ENCODE data around the gene PUM2.

The PUM2 gene

DNA sequence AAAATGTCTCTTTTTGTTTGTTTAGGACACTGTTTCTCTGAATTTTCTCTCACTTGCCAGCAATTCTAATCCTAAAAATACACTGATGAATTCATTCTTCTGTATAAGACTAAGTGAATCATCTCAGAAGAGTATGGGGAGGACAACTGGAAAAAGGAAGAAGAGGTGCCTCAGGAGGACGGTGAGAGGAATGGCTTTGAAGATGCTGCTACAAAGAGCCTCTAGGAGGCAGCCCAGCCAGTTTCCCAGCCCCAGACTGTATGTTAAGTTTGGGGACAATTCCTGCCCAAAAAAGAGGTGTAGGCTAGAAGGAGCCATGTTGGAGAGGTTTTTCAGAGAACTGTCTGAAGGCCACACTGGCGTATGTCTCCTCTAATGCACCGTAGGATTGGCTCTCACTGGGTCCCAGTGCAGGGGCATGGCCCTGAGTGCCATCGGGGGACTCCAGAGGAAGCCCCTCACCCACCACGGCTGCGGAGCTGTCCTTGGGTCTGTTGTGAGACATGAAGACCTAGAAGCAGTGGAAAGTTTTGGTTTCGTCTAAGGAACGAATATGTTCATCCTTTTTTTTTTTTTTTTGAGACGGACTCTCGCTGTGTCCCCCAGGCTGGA lies 122.6 kb downstream of the PUM2 start:
- DNase-seq = no peak

- no peak for DNase-seq
Observed at GRCh38 chr2:20226152-20226545, 124.5 kb downstream of the PUM2 start.

DNA sequence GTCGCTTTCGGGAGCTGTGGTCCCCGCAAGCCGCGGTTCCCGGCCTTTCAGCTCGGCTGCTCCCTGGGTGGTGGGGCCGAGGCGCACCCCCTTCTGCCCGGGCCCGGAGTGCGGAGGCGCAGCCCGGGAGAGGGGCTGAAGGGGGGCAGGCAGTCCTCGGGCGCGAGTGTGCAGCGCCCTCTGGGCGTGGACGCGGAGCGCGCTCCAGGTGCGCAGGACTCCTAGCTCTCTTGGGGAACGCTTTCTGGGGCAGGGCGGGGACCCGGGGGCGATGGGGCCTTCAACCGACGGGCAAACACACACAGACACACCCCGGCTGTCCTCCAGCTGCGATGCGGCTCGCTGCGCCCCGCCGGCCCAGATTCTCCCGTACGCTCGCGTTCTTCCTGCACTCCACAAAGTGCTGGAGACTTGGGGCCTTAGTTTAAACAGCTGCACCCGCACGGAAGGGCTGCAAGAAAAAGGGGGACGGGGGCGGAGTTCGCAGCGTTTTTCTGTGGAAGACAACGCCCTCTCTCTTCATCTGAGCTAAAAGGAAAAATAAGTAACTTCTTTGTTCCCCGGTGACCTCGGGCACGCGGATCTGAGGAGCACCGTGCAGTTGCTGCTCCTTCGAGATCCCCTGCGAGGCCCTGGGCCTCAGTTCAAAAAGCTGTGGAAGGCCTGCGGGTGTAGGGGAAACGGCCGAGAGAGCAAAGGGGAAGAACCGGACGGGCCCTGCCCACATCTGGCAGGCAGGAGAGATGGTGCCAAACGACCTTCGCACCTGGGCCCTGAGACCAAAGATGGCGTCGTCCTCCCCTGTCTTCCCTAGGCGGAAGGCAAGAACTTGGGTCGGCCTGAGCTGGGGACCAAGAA lies 125.1 kb downstream of the PUM2 start:
- peak in 1 of 2 experiments; percentile 51 for DNase-seq

DNA sequence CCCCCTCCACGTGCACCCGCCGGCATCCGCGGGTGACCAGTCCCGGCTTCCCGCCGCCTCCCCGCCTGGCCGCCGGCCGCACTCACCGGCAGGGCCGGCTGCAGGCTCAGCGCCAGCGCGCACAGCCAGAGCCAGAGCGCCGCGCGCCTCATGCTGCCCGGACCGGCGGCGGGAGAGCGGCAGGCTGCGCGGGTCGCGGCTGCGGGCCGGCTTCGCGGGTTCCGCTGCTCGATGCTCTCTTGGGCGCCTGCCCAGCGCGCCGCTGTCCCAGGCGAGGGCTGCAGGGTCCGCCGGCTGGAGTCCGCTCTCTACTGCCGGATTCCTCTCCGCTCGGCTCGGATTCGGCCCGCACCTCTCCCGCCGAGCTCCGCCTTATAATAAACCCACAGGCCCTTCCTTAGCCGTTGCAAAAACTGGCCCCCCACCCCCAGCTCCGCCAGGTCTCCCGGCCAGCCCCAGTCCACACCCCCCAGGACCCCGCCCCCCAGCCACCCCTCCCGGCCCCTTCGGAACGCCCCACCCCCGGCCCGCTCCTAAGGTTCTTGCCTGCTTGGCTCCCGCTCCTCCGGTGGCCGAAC lies 125.8 kb downstream of the PUM2 start, which contains the start of gene SDC1:
SDC1 (minus strand) TSS at position 415 of the 578 bp plus-strand sequence; CDS start at position 152, 263 bp downstream.
- DNase-seq = peak in 1 of 2 experiments; percentile 51

DNA sequence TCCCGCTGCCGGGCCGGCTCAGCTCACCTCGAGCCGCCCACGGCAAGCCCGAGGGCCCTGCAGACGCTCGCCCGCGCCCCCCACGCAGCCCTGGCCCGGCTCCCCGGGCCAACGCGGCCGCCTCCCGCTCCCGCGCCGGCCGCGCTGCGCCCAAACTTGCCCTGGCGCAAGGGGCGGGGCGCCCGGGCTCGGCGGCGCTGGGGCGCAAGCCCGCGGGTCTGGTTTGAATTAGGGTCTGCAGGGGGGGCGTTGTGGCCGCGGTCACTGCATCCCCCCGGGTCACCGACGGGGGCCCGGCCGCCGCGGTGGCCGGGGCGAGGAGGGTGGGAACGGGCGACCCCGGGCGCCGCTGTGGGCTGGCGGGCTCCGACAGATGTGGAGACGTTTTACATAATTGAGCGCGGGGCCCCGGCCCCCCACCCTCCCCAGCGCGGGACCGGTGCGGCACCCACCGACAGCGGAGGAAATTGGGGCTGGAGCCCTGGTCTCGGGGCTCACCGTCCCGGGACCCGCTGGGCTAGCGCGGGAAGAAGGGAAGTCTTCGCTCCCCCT lies 126.4 kb downstream of the PUM2 start:
- DNase-seq = no peak

DNA sequence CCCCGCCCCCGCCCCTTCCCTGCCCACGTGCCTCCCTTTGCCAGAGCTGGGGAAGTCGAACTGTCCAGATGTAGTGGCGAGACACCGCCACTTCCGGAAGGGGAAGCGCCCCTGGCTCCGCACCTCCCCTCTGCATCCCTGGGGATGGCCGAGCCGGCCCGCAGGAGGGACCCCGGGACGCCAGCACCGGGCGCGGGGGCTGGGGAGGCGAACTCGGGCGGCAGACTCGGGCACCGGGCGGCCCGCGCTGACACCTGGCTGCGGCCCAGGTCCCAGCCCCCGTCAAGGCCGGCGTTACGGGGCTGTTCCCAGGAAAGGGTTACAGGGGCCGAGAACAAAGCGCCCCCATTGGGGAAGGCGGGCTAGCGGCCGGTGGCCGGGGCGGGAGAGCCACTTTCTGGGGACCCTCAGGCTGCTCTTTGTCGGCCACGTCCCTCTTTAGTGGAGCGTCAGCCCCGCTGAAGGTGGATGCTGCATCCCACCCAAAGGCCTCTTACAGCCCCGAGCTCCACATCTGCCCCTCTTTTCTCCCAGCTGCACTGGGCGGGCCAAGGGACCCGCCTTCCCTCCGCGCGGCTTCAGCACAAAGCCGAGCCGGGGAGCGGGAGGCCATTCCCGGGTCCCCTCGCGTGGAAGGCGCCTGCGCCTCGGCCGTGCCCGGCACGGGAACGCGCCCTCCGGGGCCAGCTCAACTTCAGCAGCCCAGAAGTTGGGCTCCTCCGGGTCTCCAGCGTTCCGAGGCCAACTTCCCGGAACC lies 127.1 kb downstream of the PUM2 start:
- peak in 1 of 2 experiments; percentile 62 for DNase-seq

DNA sequence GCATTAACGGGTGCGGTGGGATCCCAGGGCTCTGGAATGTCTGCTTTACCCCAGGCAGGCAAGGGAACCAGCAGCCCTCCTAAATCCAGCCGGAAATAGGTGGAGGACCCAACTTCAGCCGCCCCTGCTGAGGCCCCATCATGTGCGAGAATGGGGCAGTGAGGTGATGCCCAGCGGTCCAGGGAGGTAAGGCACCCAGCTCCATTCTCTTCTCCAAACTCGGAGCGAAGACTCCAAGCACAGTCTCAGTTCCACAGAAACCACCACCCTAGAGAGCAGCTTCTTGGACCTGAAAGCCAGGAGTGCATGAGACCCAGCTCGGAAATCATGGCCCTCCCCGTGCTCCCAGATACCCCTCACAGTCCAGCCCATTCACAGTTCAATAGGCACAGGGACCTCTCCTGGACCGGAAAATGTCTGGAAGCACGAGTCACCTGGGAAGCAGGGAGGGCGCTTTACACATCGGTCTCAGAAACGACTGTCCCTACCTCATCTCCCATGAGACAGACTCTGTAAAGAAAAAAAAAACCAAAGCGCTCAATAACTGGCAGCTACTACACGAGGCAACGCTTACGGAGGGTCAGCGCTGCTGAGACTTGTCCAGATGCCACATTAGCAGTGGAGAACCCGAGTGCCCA lies 127.8 kb downstream of the PUM2 start:
- DNase-seq = no peak

GRCh38 chr2:20222014-20222768 lies 128.5 kb downstream of the PUM2 start:
- no peak for DNase-seq

GRCh38 chr2:20221555-20221973 lies 129.1 kb downstream of the PUM2 start:
- DNase-seq = no peak

GRCh38 chr2:20220806-20221554 lies 129.7 kb downstream of the PUM2 start:
- DNase-seq = no peak

GRCh38 chr2:20219763-20220380 lies 130.8 kb downstream of the PUM2 start:
- DNase-seq = no peak

DNA sequence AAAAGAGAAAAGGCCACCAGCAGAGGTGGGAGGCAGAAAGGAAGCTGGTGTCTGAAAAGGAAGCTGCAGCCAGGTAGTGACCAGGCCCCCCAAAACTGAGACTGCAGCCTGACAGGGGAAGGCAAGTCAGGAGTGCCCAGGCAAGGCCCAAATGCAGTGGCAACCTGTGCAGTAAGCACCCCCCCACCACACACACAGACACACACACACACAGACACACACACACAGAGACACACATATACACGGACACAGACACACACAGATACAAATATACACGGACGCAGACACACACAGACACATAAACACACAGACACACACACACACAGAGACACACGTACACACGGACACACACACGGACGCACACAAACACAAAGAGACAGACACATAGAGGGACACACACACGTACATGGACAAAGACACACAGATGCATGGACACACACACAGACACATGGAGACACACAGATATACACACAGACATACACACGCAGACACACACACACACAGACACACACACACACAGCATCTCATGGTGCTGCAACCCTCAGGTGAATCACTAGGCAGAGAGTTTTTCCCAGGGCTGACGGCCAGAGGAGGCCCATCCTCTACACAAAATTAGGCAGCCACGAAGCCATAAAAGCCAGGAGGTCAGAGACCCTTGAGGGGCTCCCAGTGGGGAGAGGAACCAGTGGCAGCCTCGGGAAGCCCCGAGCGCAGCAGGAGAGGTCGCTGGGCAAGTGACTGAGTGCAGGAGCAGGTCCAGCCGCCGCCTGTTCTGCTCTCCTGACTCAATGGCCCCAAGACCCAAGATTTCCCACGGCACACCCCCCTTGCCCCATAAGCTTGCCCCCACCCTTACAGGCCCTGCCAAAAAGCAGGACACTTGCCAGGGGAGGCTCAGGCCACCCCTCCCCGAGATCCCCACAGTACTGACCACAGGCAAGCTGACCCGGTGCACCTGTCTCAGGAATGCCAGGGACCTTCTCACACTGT lies 132.0 kb downstream of the PUM2 start:
- no peak for DNase-seq

- DNase-seq = no peak
Observed at GRCh38 chr2:20217041-20217970, 133.3 kb downstream of the PUM2 start.

DNA sequence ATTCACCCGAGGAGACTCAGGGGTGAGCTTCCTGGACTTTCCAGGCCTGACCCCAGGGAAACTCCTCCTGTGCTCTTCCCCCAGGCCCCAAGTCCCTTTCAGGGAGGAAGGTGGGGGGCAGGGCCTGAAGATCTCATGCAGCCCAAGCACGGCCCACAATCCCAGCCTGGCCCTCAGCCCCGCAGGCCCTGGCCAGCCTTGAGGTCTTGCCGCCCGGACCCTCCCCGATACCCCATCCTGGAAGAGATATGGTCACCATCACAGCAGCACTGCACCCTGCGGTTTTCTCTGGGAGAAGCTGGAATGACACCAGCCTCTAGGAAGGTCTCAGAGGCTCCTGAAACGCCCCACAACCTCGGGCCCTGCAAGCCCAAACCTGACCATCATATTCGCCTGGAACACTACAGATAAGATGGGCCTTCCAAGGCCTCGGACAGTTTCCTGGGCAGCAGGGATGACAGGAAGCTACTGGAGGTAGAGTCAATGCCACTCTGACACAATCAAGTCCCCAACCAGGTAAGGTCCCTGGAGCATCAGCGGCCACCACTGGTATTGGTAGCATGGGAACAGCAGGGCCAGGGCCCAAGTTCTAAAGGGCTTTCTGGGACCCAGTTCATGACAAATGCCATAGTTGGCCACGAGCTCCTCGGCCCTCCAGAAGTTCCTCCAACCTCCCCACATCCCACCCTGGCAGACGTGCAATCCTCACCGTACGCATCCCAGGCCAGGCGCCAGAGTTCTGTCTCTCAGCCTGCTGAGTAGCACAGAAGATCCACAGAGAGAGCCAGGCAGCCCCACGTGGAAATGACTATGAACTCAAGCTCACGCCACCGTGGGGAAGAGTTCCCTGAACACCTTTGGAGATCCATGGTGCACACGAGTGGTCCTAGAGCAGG lies 134.3 kb downstream of the PUM2 start:
- no peak for DNase-seq

DNA sequence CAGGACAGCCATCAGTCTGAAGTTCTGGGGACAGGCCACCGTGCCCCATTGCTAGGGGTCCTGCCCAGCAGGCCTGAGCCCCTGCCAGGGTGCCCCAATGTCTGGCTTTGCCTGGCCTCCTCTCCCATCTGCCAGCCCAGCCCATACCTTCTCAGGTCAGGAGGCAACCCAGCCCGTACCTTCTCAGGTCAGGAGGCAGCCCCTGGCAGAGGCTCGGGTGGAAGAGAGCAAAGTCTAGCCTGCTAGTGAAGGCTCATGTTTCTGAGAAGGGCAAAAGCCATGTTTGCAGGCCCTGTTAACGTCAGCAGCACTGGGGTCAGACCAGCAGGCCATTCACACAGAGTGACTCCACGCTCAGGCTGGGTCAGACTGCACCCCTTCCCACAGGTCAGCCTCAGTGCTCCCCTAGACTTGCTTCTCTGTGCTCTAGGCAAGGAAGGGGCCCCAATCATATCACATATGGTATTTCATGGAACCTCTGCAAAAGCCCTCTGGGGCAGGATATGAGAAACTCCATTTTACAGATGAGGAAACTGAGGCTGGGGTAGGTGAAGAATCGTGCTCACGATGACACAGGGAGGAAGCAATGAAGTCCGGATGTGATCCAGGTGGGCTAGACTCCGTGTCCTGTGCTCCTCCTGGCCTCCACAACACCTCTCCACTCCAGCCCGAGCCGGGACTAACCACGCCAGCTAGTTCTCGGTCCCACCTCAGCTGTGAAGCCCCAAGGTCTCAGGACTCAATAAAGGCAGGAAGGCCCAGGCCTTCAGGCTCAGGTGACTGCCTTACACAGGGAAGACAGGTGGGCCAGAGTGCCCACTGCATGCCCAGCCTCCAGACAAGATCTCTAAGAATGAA lies 135.2 kb downstream of the PUM2 start:
- no peak for DNase-seq
